Neural cell (in vitro differentiated cells): ENCODE data around the gene AP3M1. TPM values are rescaled to one million over a fixed set of nuclear protein-coding genes. Genes with fewer than 3 reads are reported as not detected.
"Not testable (repeated sequence)": the region's sequence is repeated elsewhere in the genome, so short reads cannot be mapped to it uniquely, and the experiment has no call there.

Experiments
- H2AFZ ChIP-seq: fragments of 200-600, 300-800 bp; sonication (generic), shearing (Covaris generic); 2 replicates; pipeline ENCODE4 v1.6.0; 2014; ENCODE audit warnings: low read depth, mild to moderate bottlenecking, antibody characterized with exemption, low read length, moderate library complexity
- H3F3A ChIP-seq: fragments of 200-600 bp; shearing (Covaris generic); 2 replicates; pipeline ENCODE4 v1.6.1; 2016; ENCODE audit warnings: mild to moderate bottlenecking, moderate library complexity, mixed read lengths, antibody characterized with exemption, low read length; ENCODE audit not compliant: insufficient read depth, poor library complexity, severe bottlenecking
- H3K27ac ChIP-seq: fragments of 200-600, 300-800 bp; sonication (generic), shearing (Covaris generic); 2 replicates; pipeline ENCODE4 v1.5.1; 2014; ENCODE audit warnings: mild to moderate bottlenecking, low read length, moderate library complexity
- H3K27me3 ChIP-seq: fragments of 300-800, 200-600 bp; sonication (generic), shearing (Covaris generic); 2 replicates; pipeline ENCODE4 v1.6.0; 2014; ENCODE audit warnings: mild to moderate bottlenecking, low read depth, low read length, moderate library complexity; ENCODE audit not compliant: insufficient read depth
- H3K36me3 ChIP-seq: fragments of 300-800, 200-600 bp; sonication (generic), shearing (Covaris generic); 2 replicates; pipeline ENCODE4 v1.5.1; 2014; ENCODE audit warnings: mild to moderate bottlenecking, antibody characterized with exemption, low read length, moderate library complexity; ENCODE audit not compliant: insufficient read depth
- H3K4me2 ChIP-seq: fragments of 300-800, 200-600 bp; sonication (generic), shearing (Covaris generic); 2 replicates; pipeline ENCODE4 v1.6.0; 2014; ENCODE audit warnings: mild to moderate bottlenecking, low read length
- H3K4me3 ChIP-seq: fragments of 300-800, 200-600 bp; sonication (generic), shearing (Covaris generic); 2 replicates; pipeline ENCODE4 v1.5.1; 2014; ENCODE audit warnings: mild to moderate bottlenecking, low read length, moderate library complexity
- H3K79me2 ChIP-seq: fragments of 200-600 bp; shearing (Covaris generic); replicated peaks from 2 replicates; pipeline ENCODE4 v1.6.0; 2014; ENCODE audit warnings: mild to moderate bottlenecking, low read length, moderate library complexity; ENCODE audit not compliant: insufficient read depth
- H3K9ac ChIP-seq: fragments of 300-800, 200-600 bp; sonication (generic), shearing (Covaris generic); 2 replicates; pipeline ENCODE4 v1.6.1; 2016; ENCODE audit warnings: mild to moderate bottlenecking, low read length, mixed read lengths
- H3K9me2 ChIP-seq: fragments of 200-600 bp; shearing (Covaris generic); 2 replicates; pipeline ENCODE4 v1.6.1; 2016; ENCODE audit warnings: mild to moderate bottlenecking, low read length, mixed read lengths; ENCODE audit not compliant: insufficient read depth
- H3K9me3 ChIP-seq: fragments of 200-600, 300-800 bp; sonication (generic), shearing (Covaris generic); 2 replicates; pipeline ENCODE4 v1.6.1; 2016; ENCODE audit warnings: mild to moderate bottlenecking, mixed run types, low read length, moderate library complexity, mixed read lengths
- H4K20me1 ChIP-seq: fragments of 200-600 bp; shearing (Covaris generic); 2 replicates; pipeline ENCODE4 v1.6.1; 2016; ENCODE audit warnings: mild to moderate bottlenecking, mixed run types; ENCODE audit not compliant: insufficient read depth
- CTCF ChIP-seq: fragments of 450-650 bp; IDR thresholded peaks from 2 replicates; pipeline ENCODE4 v1.5.1; 2014; ENCODE audit warnings: antibody characterized with exemption, mild to moderate bottlenecking, moderate library complexity; ENCODE audit not compliant: poor library complexity, severe bottlenecking
- EP300 ChIP-seq: fragments of 450-650 bp; conservative IDR thresholded peaks from 2 replicates; pipeline ENCODE4 v1.6.1; 2014; ENCODE audit warnings: antibody characterized with exemption, mild to moderate bottlenecking, moderate library complexity; ENCODE audit not compliant: poor library complexity, severe bottlenecking
- EZH2 ChIP-seq: fragments of 200-600, 300-800 bp; shearing (Covaris generic), sonication (generic); IDR thresholded peaks from 2 replicates; pipeline ENCODE4 v1.6.1; 2014; ENCODE audit warnings: antibody characterized with exemption, low read length, borderline replicate concordance, mild to moderate bottlenecking; ENCODE audit not compliant: insufficient read depth, poor library complexity, severe bottlenecking
- MXI1 ChIP-seq: fragments of 450-650 bp; conservative IDR thresholded peaks from 2 replicates; pipeline ENCODE4 v1.6.1; 2014; ENCODE audit warnings: antibody characterized with exemption, mild to moderate bottlenecking; ENCODE audit not compliant: poor library complexity, severe bottlenecking
- POLR2AphosphoS5 ChIP-seq: IDR thresholded peaks from 2 replicates; pipeline ENCODE4 v1.6.1; 2012
- RAD21 ChIP-seq: fragments of 450-650 bp; conservative IDR thresholded peaks from 2 replicates; pipeline ENCODE4 v1.6.1; 2014; ENCODE audit warnings: antibody characterized with exemption, mild to moderate bottlenecking, moderate library complexity
- SMC3 ChIP-seq: fragments of 450-650 bp; conservative IDR thresholded peaks from 2 replicates; pipeline ENCODE4 v1.6.1; 2014; ENCODE audit warnings: antibody characterized with exemption, mild to moderate bottlenecking, moderate library complexity; ENCODE audit not compliant: poor library complexity
- TAF1 ChIP-seq: IDR thresholded peaks from 2 replicates; pipeline ENCODE4 v1.6.1; 2012; ENCODE audit warnings: low read depth
- polyA plus RNA-seq: library from polyadenylated mRNA; depleted of rRNA; stranded (reverse); fragments of >200 nt; gene quantifications from 2 replicates; pipeline ENCODE4 v1.2.3, GENCODE V29; 2014
- TF ChIP-seq, protein P1 (sequence below): IDR thresholded peaks from 2 replicates; pipeline ENCODE4 v1.6.1; 2012; ENCODE audit warnings: borderline replicate concordance

Gene AP3M1
- polyA plus RNA-seq, 1 donor from 2014 or later, result 26.7 TPM

DNA sequence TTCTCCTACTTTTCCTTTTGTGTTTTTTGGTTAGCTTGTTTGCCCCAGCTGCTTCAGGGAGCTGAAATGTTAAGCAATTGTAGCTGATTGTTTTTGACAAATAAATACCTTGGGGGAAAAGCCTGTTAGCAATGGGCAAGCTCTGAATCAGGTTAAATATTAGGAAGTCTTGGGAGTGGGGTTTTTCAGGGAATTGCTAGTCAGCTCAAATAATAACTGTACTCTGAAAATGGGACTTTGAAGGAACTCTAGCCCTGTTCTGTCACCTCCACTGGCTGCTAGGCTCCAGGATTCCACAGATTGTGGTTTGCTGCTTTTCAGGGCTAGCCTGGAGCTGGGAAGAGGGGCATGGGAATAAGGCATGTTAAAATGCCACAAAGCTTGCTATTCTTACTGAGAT, 39.9 kb upstream of the AP3M1 start:
- peaks cover 5% of the 10 kb centered on the region for H3K79me2 ChIP-seq
- no peak overlapping the region for H2AFZ ChIP-seq
- no peaks in the 10 kb centered on the region for H3K36me3 ChIP-seq
- H3K9me2 ChIP-seq, result no peaks in the 10 kb centered on the region
- H3K9ac ChIP-seq, result no peak overlapping the region
- TF ChIP-seq CTCF (no peak), TAF1 (no peak), EP300 (no peak), EZH2 (no peak), POLR2AphosphoS5 (no peak), RAD21 (no peak), MXI1 (no peak), SMC3 (no peak)
- TF ChIP-seq, protein P1, sequence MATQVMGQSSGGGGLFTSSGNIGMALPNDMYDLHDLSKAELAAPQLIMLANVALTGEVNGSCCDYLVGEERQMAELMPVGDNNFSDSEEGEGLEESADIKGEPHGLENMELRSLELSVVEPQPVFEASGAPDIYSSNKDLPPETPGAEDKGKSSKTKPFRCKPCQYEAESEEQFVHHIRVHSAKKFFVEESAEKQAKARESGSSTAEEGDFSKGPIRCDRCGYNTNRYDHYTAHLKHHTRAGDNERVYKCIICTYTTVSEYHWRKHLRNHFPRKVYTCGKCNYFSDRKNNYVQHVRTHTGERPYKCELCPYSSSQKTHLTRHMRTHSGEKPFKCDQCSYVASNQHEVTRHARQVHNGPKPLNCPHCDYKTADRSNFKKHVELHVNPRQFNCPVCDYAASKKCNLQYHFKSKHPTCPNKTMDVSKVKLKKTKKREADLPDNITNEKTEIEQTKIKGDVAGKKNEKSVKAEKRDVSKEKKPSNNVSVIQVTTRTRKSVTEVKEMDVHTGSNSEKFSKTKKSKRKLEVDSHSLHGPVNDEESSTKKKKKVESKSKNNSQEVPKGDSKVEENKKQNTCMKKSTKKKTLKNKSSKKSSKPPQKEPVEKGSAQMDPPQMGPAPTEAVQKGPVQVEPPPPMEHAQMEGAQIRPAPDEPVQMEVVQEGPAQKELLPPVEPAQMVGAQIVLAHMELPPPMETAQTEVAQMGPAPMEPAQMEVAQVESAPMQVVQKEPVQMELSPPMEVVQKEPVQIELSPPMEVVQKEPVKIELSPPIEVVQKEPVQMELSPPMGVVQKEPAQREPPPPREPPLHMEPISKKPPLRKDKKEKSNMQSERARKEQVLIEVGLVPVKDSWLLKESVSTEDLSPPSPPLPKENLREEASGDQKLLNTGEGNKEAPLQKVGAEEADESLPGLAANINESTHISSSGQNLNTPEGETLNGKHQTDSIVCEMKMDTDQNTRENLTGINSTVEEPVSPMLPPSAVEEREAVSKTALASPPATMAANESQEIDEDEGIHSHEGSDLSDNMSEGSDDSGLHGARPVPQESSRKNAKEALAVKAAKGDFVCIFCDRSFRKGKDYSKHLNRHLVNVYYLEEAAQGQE, result no peak
- no peaks in the 10 kb centered on the region for H3K27me3 ChIP-seq
- no peaks in the 10 kb centered on the region for H3K9me3 ChIP-seq
- no peak overlapping the region for H3K4me3 ChIP-seq
- no peak overlapping the region for H3K4me2 ChIP-seq
- H3F3A ChIP-seq, result no peaks in the 10 kb centered on the region
- H3K27ac ChIP-seq, result no peak overlapping the region
- H4K20me1 ChIP-seq, result no peaks in the 10 kb centered on the region

- no peak overlapping the region for H2AFZ ChIP-seq
- H3K27ac ChIP-seq, result no peak overlapping the region
- H3F3A ChIP-seq, result no peaks in the 10 kb centered on the region
- no peak for TF ChIP-seq EZH2
- H4K20me1 ChIP-seq, result no peaks in the 10 kb centered on the region
- no peaks in the 10 kb centered on the region for H3K9me3 ChIP-seq
- no peak overlapping the region for H3K4me3 ChIP-seq
- no peak overlapping the region for H3K9ac ChIP-seq
- no peaks in the 10 kb centered on the region for H3K36me3 ChIP-seq
- H3K79me2 ChIP-seq, result peaks cover 5% of the 10 kb centered on the region
- no peak overlapping the region for H3K4me2 ChIP-seq
- no peaks in the 10 kb centered on the region for H3K27me3 ChIP-seq
- H3K9me2 ChIP-seq, result no peaks in the 10 kb centered on the region
Observed at GRCh38 chr10:74189999-74190421, 39.4 kb upstream of the AP3M1 start.

- H2AFZ ChIP-seq, H3K79me2 ChIP-seq, H3K9ac ChIP-seq: not testable (repeated sequence)
Observed at GRCh38 chr10:74188617-74189016, 38.0 kb upstream of the AP3M1 start.

More at GRCh38 chr10:74188617-74189016, 38.0 kb upstream of the AP3M1 start:
- not testable (repeated sequence) for H3K9me3 ChIP-seq, H3F3A ChIP-seq, H3K36me3 ChIP-seq, H3K27me3 ChIP-seq, H3K4me3 ChIP-seq, H4K20me1 ChIP-seq, H3K4me2 ChIP-seq, H3K27ac ChIP-seq, H3K9me2 ChIP-seq
